Neural progenitor cell (in vitro differentiated cells): Measurements from ENCODE around the gene ZNF181.

Experiments
- CTCF ChIP-seq: fragments of 200-600 bp; sonication (generic); IDR thresholded peaks from 2 replicates; pipeline ENCODE4 v1.5.1; 2017; ENCODE audit warnings: antibody characterized with exemption, mild to moderate bottlenecking
- EZH2 ChIP-seq: fragments of 200-600 bp; sonication (generic); IDR thresholded peaks from 2 replicates; pipeline ENCODE4 v1.6.1; 2017; ENCODE audit warnings: antibody characterized with exemption, mild to moderate bottlenecking, moderate library complexity

GRCh38 chr19:34725400-34725799 is 8.6 kb upstream of the ZNF181 start:
- no peak for TF ChIP-seq CTCF
- no peak for TF ChIP-seq EZH2
